ENCODE data around the gene XRCC4. TPM values are rescaled to one million over a fixed set of nuclear protein-coding genes. Genes with fewer than 3 reads are reported as not detected.
"Not testable (repeated sequence)": the region's sequence is repeated elsewhere in the genome, so short reads cannot be mapped to it uniquely, and the experiment has no call there.

XRCC4 gene
- total RNA-seq, 2 donors from 2014 or later: 6.4 to 6.8 TPM

GRCh38 chr5:83246071-83246470, 168.7 kb downstream of the XRCC4 start:
- no peaks in the 10 kb centered on the region for H3K4me1 ChIP-seq
- no peaks in the 10 kb centered on the region for H3K9me3 ChIP-seq
- H3K36me3 ChIP-seq: no peaks in the 10 kb centered on the region
- no peak overlapping the region for H3K4me3 ChIP-seq
- H3K27ac ChIP-seq: no peak overlapping the region
- no peaks in the 10 kb centered on the region for H3K27me3 ChIP-seq
- no peak for TF ChIP-seq CTCF (IDR thresholded peaks at IDR 0.05)
- DNase-seq (ENCODE audit: low spot score): no peak

- H3K4me1 ChIP-seq: no peaks in the 10 kb centered on the region
Observed at GRCh38 chr5:83249156-83249555, 171.8 kb downstream of the XRCC4 start.

GRCh38 chr5:83251849-83252248, 174.5 kb downstream of the XRCC4 start:
- TF ChIP-seq CTCF (IDR thresholded peaks at IDR 0.05): no peak
- H3K36me3 ChIP-seq: no peaks in the 10 kb centered on the region
- no peaks in the 10 kb centered on the region for H3K4me1 ChIP-seq
- no peaks in the 10 kb centered on the region for H3K27me3 ChIP-seq
- no peak for DNase-seq (ENCODE audit: low spot score)
- H3K9me3 ChIP-seq: no peaks in the 10 kb centered on the region
- H3K27ac ChIP-seq: no peak overlapping the region
- no peak overlapping the region for H3K4me3 ChIP-seq

More at GRCh38 chr5:83249156-83249555, 171.8 kb downstream of the XRCC4 start:
- Histone ChIP-seq H3K4me3 (no peak overlapping the region), H3K27ac (no peak overlapping the region), H3K27me3 (no peaks in the 10 kb centered on the region), H3K36me3 (no peaks in the 10 kb centered on the region), H3K9me3 (no peaks in the 10 kb centered on the region)
- no peak for TF ChIP-seq CTCF (IDR thresholded peaks at IDR 0.05)
- DNase-seq (ENCODE audit: low spot score): no peak

- no peak overlapping the region for H3K27ac ChIP-seq
- H3K4me3 ChIP-seq: no peak overlapping the region
Observed at GRCh38 chr5:83253720-83254119, 176.4 kb downstream of the XRCC4 start.

GRCh38 chr5:83255268-83255667, 177.9 kb downstream of the XRCC4 start:
- Histone ChIP-seq H3K27me3 (no peaks in the 10 kb centered on the region), H3K27ac (no peak overlapping the region), H3K36me3 (no peaks in the 10 kb centered on the region), H3K4me1 (no peaks in the 10 kb centered on the region), H3K9me3 (no peaks in the 10 kb centered on the region), H3K4me3 (no peak overlapping the region)
- no peak for TF ChIP-seq CTCF (IDR thresholded peaks at IDR 0.05)
- no peak for DNase-seq (ENCODE audit: low spot score)

More at GRCh38 chr5:83253720-83254119, 176.4 kb downstream of the XRCC4 start:
- Histone ChIP-seq H3K27me3 (no peaks in the 10 kb centered on the region), H3K36me3 (no peaks in the 10 kb centered on the region), H3K9me3 (no peaks in the 10 kb centered on the region), H3K4me1 (no peaks in the 10 kb centered on the region)
- no peak for DNase-seq (ENCODE audit: low spot score)
- no peak for TF ChIP-seq CTCF (IDR thresholded peaks at IDR 0.05)

- DNase-seq (ENCODE audit: low spot score): no peak
- H3K4me1 ChIP-seq: no peaks in the 10 kb centered on the region
- no peaks in the 10 kb centered on the region for H3K27me3 ChIP-seq
- no peak overlapping the region for H3K4me3 ChIP-seq
- no peak for TF ChIP-seq CTCF (IDR thresholded peaks at IDR 0.05)
- no peaks in the 10 kb centered on the region for H3K9me3 ChIP-seq
- H3K27ac ChIP-seq: no peak overlapping the region
- H3K36me3 ChIP-seq: no peaks in the 10 kb centered on the region
Observed at GRCh38 chr5:83256091-83256780, 178.9 kb downstream of the XRCC4 start.

GRCh38 chr5:83257684-83258083, 180.3 kb downstream of the XRCC4 start:
- H3K4me1 ChIP-seq; H3K4me3 ChIP-seq; H3K27ac ChIP-seq; DNase-seq (ENCODE audit: low spot score); H3K36me3 ChIP-seq; H3K9me3 ChIP-seq; H3K27me3 ChIP-seq: not testable (repeated sequence)
